ENCODE measurements around the gene FFAR2. TPM values are rescaled to one million over a fixed set of nuclear protein-coding genes. Genes with fewer than 3 reads are reported as not detected.

The FFAR2 gene
- total RNA-seq, 1 experiment from 2014 or later, result not detected

DNA sequence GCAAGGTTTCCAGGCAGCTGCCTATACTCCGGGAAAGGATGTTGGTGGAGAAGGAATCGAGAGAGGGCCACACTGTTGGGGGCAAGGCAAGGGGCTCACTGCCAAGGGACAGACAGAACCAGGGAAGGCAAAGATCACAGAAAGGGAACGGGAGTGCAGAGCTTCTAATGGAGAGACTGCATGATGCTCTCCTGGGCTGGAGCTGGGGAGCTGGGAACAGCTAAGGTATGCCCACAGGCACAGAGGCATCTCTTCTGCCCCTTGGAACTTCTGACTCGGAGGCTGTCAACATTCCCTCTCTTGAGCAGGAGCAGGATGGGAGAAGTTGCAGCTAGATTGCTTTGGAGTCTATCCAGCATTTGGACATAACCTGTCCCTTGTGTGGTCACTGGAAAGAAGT lies 22.4 kb upstream of the FFAR2 start:
- no peak for DNase-seq (ENCODE audit: low read depth)

DNA sequence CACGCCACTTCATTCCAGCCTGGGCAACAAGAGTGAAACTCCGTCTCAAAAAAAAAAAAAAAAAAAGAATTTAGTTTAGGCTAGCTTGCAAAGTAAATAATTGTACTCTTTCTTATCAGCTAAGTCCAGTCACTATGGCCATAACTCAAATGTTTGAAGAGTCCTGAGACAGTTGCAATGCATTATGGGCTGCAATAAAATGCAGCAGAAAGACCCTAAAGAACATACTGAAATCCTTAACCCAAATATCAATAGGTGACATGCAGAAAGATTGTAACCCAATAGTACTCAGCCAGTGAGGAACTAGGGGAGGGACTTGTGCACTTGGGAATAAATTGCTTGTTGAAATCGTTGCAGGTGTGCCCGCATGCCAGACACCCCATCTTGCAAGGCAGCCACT lies 20.9 kb upstream of the FFAR2 start:
- DNase-seq (ENCODE audit: low read depth), result no peak

DNA sequence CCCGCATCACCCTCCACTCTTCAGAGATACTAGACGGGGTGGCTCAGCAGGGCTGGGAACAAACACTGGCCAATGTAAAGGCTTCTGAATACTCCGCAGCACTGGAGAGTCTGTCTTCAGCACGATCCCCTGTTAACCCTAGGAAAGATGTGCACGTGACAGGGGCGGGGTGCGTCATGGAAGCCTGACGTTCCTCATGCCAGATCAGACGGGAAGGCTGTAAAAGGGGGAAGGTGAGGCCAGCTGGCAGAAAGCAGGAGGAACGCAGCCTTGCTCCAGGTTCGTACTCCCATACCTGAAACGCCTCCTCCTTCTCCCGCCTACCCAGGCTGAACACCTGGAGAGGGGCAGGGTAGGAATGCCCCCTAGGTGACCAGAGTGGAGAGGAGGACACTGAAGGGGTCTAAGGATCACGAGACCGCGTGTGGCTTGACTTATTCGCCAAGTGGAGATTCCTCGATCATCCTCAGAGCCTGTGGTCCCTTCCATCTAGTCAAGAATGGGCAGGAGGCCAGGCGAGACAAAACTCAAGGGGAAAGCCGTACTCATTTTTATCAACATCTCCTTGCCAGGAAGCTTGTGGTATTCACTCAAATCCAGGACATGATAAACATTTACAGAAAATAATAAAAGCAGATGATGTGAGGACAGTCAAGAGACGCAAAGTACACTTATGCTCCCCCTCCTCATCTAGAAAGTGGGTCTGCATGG lies 18.2 kb upstream of the FFAR2 start:
- no peak for DNase-seq (ENCODE audit: low read depth)

DNA sequence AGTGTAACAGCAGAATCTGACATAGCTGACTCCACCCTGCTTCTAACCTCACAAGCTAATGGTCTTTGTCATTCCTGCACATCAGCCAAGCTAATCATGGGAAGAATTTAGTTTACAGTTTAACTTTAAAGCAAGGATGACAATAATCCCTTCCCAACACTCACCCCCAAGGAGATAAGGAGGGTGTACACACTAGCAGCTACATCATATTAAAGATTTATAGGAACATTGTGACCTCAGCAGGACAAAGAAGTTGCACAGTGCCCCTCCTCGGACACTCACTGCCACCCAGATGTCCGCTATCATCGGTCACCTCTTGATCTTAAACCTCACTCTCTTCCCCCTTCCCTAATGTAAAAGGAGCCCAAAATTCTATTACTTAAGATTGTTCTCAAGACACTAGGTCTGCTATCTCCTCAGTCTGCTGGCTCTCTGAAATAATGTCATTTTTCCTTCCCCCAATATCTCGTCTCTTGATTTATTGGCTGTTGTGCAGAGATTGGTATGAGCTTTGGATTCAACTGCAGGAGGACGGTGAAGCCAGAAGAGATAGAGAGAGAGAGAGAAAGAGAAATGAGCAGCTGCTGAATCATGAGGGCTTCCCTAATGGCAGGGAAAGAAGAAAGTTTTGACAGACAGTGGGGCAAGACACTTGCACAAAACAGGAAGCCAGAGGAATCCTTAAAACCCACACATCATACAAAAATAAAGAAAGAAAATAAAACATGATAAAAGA lies 17.5 kb upstream of the FFAR2 start:
- no peak for DNase-seq (ENCODE audit: low read depth)

DNA sequence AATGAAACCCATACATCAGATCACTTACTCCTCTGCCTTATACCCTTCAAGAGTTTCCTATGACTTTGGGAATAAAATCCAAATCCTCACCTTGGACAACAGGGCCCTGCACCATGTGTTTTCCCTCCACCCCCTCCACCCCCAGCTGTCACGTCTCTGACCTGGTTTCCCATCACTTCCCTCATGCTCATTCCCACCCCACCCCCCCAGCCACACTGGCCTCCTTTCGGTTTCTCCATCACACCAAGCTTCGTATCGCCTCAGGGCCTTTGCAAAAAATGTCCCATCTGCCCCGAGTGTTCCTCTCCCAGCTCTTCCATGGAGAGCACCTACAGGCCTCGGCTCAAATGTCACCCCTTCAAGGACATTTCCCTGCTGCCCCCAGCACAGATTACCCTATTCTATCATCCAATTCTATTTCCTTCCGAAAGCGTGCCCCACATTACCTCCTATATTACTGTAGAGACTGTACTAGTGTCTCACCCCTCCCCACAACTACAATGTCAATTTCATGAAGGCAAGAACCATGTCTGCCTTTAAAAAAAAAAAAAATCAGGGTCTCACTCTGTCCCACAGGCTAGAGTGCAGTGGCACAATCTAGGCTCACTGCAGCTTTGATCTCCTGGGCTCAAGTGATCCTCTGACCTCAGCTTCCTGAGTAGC lies 16.8 kb upstream of the FFAR2 start:
- no peak for DNase-seq (ENCODE audit: low read depth)

DNA sequence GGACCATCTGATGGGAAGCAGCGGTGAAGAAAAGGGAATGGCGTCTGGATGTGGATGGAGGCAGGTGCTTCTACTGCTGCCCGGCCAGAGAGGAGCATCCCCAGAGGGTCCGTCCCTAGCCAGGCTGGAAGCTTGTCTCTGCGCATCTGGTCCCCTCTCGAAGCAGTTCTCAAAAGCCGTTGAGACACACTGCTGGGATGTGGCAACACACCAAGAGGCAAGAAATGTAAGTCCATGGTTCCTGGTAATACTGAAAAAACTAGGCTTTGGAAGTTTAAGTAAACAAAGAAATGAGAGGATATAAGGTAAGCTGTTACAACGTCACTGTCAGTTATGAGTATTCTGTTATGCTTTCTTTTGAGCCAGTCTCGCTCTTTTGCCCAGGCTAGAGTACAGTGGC lies 15.1 kb upstream of the FFAR2 start:
- no peak for DNase-seq (ENCODE audit: low read depth)

DNA sequence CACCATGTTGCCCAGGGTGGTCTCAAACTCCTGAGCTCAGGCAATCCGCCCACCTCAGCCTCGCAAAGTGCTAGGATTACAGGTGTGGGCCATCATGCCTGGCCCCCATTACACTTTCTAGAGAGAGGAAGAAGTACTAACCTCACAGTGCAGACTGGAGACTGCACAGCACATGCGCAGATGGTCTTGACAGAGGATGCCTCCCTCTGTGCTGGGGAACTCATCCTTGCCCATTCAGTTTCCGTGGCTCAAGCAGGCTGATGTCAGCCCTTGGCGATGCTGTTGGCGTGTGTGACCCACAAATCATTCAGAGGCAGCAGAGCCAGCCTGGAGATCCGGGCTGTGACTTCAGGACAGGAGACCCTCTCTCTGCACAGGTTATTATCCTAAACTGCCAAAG lies 14.6 kb upstream of the FFAR2 start:
- DNase-seq (ENCODE audit: low read depth), result no peak

DNA sequence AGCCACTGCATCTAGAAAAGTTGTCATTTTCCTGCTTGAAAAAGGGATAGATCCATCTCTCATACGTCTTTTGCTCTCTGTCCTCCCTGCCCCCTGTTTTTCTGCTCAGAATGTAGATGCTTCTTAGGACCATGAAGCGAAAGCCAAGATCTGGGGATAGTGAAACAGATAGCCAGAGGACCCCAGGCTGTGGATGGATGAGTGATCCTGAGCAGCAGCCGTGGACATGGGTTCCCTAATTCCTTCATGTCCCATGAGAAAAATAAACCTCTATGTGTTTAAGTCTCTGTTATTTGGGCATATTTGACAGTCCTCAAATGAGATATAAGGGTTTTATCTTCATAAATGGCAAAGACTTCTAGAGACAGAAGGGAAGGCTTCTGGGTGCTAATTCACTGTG lies 12.2 kb upstream of the FFAR2 start:
- DNase-seq (ENCODE audit: low read depth), result no peak

DNA sequence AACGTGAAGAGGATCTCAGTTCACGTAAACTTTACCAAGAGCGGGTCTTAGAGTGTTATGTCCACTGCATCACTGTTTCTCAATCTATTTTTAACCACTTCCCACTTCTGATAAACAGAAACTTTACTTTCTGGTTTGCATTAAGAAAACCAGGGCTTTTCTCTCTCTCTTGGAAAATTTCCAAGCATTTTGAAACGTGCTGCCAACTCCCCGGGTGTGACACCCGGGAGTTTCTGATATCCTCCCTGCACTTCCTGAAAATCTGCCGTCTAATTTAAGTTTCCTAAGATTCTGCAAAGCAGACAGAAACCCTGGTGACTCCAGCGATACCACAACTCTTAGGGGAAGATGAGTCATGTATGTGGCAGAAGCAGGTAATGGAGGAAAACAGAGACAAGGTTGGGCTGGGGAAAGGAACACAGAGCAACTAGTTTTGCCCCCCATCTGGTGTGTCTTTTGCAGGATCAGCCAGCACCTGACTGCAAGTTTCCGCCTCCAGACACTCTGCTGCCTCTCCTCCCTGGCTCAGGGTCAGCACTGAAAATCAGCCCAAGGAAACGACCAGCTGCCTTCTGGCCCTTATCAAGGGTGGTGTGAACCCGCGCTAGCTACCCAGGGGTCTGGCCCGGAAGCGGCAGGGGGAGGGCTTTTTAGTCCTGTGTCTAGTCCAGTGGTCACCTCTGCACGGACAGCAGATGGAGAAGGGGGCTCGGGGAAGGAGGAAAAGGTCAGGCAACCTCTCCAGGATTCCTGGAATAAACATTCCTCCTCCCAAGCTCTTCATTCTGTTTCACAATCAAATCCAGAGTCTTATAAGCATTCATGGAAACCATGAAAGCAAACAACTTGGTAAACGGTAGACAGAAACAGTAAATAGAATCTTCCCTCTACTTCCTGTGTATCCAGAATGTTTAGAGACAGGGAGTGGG lies 11.3 kb upstream of the FFAR2 start:
- DNase-seq (ENCODE audit: low read depth), result peak; percentile 64

DNA sequence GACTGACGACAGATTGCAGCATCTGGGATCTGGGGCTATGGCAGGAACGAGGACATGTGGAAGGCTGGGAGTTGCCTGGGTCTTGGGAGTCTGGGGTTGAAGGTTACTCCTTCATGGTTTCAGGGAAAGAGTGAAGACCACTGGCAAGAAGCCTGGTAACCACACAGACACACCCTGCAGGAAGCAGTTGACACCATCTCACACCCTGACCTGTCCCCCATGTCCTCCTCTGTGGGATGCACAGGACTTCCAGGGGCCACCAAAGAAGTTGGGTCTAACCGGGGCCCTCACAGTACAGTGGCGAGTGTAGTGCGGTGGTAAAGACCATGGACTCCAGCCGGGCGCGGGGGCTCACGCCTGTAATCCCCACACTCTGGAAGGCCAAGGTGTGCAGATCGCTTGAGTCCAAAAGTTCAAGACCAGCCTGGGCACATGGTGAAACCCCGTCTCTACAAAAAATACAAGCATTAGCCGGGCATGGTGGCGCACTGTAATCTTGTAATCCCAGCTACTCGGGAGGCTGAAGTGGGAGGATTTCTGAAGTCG lies 10.6 kb upstream of the FFAR2 start:
- DNase-seq (ENCODE audit: low read depth), result no peak

DNA sequence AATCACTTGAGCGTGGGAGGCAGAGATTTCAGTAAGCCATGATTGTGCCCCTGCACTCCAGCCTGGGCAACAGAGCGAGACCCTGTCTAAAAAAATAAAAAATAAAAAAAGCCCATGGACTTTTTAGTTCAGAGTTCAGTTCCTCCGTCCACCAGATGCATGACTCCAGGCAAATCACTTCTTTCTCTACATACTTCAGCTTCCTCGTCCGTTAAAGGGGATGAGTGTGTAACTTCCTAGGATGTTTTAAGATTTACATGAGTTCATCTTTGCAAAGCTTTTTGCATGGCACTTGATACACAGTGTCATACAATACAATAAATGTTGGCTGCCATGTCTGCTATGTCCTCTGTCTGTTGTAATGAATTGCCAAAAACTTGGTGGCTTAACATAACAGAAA lies 10.0 kb upstream of the FFAR2 start:
- DNase-seq (ENCODE audit: low read depth), result no peak

DNA sequence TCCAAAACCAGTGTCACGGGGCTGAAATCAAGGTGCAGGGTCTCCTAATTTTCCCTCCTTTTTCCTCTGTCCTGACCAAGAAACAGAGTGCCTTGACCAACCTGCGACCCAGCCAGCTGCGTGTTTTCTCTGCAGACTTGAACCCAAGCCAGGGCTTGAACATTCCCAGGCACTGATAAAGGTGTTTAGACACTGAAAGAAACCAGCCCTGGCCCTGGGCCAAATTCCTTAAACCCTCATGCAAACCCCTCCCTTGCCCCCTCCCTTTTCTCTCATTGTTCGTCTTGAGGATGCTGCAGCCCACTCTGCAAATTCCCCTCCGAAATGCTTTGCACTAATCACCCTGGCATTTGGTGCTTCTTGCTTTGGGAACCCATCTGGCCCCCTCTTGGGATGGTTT lies 9.5 kb upstream of the FFAR2 start:
- no peak for DNase-seq (ENCODE audit: low read depth)

DNA sequence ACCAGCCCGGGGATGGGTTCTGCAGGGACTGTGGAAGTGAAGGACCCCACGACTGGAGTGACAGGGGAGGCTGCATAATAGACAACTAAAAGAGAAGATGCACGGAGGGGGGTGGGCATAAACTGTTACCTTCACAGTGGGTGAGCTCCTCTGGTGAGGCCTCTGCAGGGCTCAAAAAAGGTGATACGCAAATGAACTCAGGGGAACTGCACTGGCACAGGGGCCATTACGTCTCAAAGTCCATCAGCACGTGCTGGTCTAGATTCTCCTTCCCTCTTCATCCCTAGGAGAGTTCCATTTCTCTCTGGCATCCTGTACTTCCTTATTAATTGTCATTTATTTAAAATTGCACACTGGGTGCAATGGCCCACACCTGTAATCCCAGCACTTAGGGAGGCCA lies 8.1 kb upstream of the FFAR2 start:
- no peak for DNase-seq (ENCODE audit: low read depth)

DNA sequence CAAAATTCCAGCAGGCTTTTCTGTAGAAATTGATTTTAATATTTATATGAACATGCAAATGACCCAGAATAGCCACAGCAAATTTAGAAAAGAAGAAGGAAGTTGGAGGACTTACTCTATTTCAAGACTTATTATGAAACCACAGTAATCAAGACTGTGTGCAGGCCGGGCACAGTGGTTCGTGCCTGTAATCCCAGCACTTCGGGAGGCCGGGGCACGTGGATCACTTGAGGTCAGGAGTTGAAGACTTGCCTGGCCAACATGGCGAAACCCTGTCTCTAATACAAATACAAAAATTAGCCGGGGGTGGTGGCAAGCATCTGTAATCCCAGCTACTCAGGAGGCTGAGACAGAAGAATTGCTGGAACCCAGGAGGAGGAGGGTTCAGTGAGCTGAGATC lies 6.0 kb upstream of the FFAR2 start:
- no peak for DNase-seq (ENCODE audit: low read depth)

DNA sequence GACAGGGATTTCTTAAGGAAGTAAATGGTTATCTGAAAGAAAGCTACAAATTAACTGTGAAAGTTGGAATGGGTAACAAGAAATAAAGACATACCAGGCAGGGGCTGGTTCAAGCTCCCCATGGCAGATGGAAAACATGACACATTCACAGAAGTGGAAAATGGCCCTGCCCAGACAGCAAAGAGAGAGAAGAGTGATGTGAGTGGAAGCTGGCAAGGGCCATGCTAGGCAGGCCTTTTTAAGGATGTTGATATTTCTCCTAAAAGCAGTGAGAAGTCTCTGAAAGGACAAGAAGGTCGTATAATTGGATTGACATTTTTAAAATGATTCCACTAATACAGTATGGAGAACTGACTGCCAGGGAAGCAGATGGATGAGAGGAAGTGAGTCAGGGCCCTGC lies 3.3 kb upstream of the FFAR2 start:
- DNase-seq (ENCODE audit: low read depth), result no peak

DNA sequence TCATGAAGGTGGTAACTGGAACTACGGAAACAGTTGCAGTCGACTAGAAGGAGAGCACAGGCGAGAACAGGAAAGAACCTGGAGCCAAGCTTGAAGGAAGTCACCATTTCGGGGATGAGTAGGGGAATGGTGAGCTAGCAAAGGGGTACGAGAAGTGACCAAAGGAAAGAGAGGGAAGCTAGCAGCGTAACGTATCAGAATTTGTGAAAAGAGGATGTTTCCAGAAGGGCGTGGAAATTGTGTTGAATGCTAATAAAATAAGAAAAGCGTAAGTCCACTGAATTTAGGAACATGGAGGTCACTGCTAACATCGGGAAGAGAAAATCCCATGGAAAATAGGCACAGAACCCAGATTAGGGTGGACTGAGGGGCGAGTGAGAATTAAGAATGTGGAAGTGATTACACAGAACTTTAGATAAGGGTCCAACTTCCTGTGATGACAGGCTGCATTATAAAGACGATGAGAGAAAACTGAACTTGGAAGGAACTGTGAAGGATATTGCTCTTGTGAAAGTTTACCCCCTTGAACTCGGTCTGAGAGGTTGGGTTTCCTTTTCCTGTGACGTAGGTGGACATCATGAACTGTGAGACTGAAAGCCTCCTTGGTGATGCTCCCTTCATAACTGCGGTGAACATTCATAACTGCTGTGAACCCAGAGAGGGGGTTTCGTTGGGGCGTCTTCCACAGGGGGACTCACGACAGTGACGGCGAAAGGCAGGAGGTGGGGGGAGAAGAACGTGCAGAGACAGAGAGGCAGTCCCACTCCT lies 2.0 kb upstream of the FFAR2 start:
- no peak for DNase-seq (ENCODE audit: low read depth)

DNA sequence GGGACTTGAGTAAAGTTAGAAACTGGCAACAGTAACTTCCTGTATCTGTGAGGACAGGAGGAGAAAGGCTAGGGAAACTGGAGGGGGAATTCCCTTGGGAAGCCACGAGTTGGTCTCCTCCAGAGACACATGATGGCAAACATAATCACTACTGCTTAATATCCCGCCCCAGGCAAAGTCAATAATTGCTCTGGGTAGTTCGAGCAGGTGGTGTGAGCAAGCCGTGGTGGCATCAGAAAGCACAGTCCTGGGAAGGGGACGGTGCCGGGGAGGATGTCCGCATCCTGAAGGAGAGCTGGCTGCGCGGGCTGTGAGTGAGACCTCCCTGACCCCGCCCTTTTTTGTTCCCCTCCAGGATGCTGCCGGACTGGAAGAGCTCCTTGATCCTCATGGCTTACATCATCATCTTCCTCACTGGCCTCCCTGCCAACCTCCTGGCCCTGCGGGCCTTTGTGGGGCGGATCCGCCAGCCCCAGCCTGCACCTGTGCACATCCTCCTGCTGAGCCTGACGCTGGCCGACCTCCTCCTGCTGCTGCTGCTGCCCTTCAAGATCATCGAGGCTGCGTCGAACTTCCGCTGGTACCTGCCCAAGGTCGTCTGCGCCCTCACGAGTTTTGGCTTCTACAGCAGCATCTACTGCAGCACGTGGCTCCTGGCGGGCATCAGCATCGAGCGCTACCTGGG lies 1.4 kb downstream of the FFAR2 start:
- no peak for DNase-seq (ENCODE audit: low read depth)

DNA sequence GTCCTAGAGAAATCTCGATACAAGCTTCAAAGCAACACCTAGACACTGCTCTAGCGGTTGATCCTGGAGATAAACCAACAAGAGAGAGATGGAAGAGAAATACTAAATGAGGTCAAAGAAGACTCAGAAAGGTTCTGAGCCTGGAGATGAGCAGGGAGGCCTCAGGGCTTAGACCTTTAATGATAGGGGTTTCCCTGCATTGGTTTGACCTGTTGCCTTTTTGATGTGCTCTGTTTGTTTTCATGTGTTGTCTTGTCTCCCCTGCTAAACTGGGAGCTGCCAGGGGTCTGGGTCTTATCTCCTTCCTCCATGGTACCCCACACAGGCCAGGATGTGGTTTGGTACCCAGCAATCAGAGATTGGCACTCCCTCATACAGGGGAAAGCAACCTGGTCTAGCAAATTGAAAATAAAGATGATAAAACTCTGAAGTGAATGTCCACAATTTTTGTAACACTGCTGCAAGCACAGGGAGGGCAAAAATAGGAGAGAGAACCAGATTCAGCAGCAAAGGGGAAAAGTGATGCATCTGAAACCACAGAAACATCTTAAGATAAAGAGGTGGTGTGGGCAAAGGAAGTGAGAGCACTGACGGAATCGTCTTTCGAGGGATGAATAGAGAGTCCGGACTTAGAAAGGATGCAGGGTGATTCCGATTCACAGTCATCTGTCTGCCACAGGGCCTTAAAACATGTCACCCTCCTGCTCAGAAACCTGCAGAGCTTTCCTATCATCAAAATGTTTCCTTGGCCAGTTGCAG lies 3.5 kb downstream of the FFAR2 start:
- no peak for DNase-seq (ENCODE audit: low read depth)

DNA sequence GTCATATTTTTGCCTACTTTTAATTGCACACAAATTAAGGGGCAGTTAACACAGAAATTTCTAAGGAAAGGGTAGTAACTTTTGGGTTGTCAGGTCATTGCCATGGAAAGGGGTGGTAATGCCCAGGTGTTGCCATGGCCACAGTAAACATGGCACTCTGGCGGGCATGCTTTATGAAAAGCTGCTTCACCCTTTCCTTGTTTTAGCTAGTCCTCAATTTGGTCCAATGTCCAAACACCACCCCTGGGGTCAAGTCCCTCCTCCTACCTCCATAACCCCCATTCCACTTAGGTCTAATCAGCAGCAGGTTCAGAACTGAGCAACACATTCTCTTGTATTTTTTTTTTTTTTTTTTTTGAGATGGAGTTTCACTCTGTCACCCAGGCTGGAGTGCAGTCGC lies 6.6 kb downstream of the FFAR2 start:
- DNase-seq (ENCODE audit: low read depth), result no peak
